ENCODE results near the gene MDM1. TPM values are rescaled to one million over a fixed set of nuclear protein-coding genes. Genes with fewer than 3 reads are reported as not detected.

The MDM1 gene
- total RNA-seq, 1 experiment from 2014 or later: 10.6 TPM

- Mint-ChIP-seq H3K27ac (no peak overlapping the region), H3K27me3 (ENCODE audit: low read depth) (peaks cover 5% of the 10 kb centered on the region), H3K4me3 (no peak overlapping the region), H3K4me1 (peaks cover 7% of the 10 kb centered on the region in 2 experiments), H3K9me3 (no peaks in the 10 kb centered on the region; a peak in 1 of 5 replicates), H3K36me3 (ENCODE audit: insufficient read depth in 1 of 3, low read depth in 3 of 3) (no peaks in the 10 kb centered on the region)
- no peaks in the 10 kb centered on the region for H3K79me1 ChIP-seq (ENCODE audit: insufficient read depth, low read depth, low read length, poor library complexity, severe bottlenecking)
- H2BK20ac ChIP-seq (ENCODE audit: low read depth, low read length, poor library complexity, severe bottlenecking): no peak overlapping the region
- H2BK15ac ChIP-seq (ENCODE audit: low read depth, low read length): no peak overlapping the region
- H2BK120ac ChIP-seq (ENCODE audit: low read depth, low read length, poor library complexity, severe bottlenecking): no peak overlapping the region
- H3K9ac ChIP-seq (ENCODE audit: extremely low read depth, insufficient read length, low read length): no peak overlapping the region
- no peak overlapping the region for H3K56ac ChIP-seq (ENCODE audit: insufficient read length, low read depth, low read length)
- no peak overlapping the region for H3T11ph ChIP-seq (ENCODE audit: low read length)
- H3K4me1 ChIP-seq (ENCODE audit: insufficient read depth, low read length): no peaks in the 10 kb centered on the region
- H4K8ac ChIP-seq (replicated peaks; ENCODE audit: insufficient read length, low read depth, low read length): no peak overlapping the region
- no peak overlapping the region for H3K18ac ChIP-seq (ENCODE audit: insufficient read length, low read depth, low read length)
- H2AFZ ChIP-seq (ENCODE audit: low read length): no peak overlapping the region
- no peak overlapping the region for H4K5ac ChIP-seq (ENCODE audit: insufficient read length, low read depth, low read length)
- H2BK5ac ChIP-seq (ENCODE audit: insufficient read length, low read length): no peak overlapping the region
- TF ChIP-seq CTCF (conservative IDR thresholded peaks at IDR 0.05): no peak
- H4K20me1 ChIP-seq (ENCODE audit: control insufficient read depth, insufficient read depth, insufficient read length): no peaks in the 10 kb centered on the region
- no peaks in the 10 kb centered on the region for H3K9me3 ChIP-seq (ENCODE audit: control insufficient read depth, low read depth, low read length)
- no peaks in the 10 kb centered on the region for H3K79me2 ChIP-seq (ENCODE audit: insufficient read depth, low read length)
- no peak overlapping the region for H3K4ac ChIP-seq (ENCODE audit: low read depth, low read length)
- no peak overlapping the region for H3K14ac ChIP-seq (ENCODE audit: insufficient read depth, low read length)
- H3K27me3 ChIP-seq (ENCODE audit: insufficient read depth, low read length): no peaks in the 10 kb centered on the region
- H3K27ac ChIP-seq (ENCODE audit: insufficient read length, low read depth, low read length): no peak overlapping the region
- no peak overlapping the region for H2AK5ac ChIP-seq (ENCODE audit: insufficient read length, low read length)
- no CpG with 5 or more reads among the region's 2 CpGs for WGBS (ENCODE audit: extremely low coverage, insufficient read length, low lambda C conversion rate)
- no peak overlapping the region for H2BK12ac ChIP-seq (ENCODE audit: insufficient read length, low read depth, low read length)
- no peak for DNase-seq
- no peak overlapping the region for H4K91ac ChIP-seq (ENCODE audit: insufficient read length, low read depth, low read length)
- no peaks in the 10 kb centered on the region for H3K23me2 ChIP-seq (ENCODE audit: insufficient read length, low read depth, low read length, poor library complexity, severe bottlenecking)
- H3K4me2 ChIP-seq (ENCODE audit: insufficient read depth, insufficient read length, low read length): no peak overlapping the region
- H3K23ac ChIP-seq (ENCODE audit: insufficient read length, low read depth, low read length): no peak overlapping the region
These were observed 17.1 kb upstream of the MDM1 start for GRCh38 chr12:68349220-68349621.

Measured in H9 (cell line).